Left ventricle myocardium superior (tissue), 1 donor: Measurements from ENCODE around the gene KREMEN2. TPM values are rescaled to one million over a fixed set of nuclear protein-coding genes. Genes with fewer than 3 reads are reported as not detected.
"Not testable (repeated sequence)": the region's sequence is repeated elsewhere in the genome, so short reads cannot be mapped to it uniquely, and the experiment has no call there.

Experiments used
- ATAC-seq: fragments of 200-7000 bp; cut with Tn5 transposase; one replicate; pipeline ENCODE4 v1.9.1; 2020; ENCODE audit warnings: mild to moderate bottlenecking, moderate library complexity
- DNase-seq: peaks from one replicate; pipeline ENCODE4 v3.0.0-alpha.2; 2020
- intact Hi-C: fragments of 100-400 bp; cut with micrococcal nuclease; formaldehyde crosslinking; loops from one replicate; pipeline ENCODE4 v1.11.0; 2022
- long read RNA-seq: library from polyadenylated mRNA; unstranded; transcript quantifications from one replicate; pipeline ENCODE4 v2.0.0, GENCODE V29; 2021
- total RNA-seq: library from RNA; stranded (reverse); fragmentation: NEBNext Ultra II Directional; extraction: Animal tissue kit (Norgen Biotek cat#: 25700); gene quantifications from one replicate; pipeline ENCODE4 v1.2.1, GENCODE V29; 2021
- donor health status: DM: no; HTN: yes; CAD: no; lungs with severe emphysema.

Gene KREMEN2
- total RNA-seq: not detected
- long read RNA-seq, partial matches to known transcripts: 0 of 1 reads
- long read RNA-seq, other reads (novel, unspliced or antisense): 1 of 1 reads

GRCh38 chr16:2963723-2964474 is at the start of gene KREMEN2:
TSS of gene KREMEN2 (plus strand) at chr16:2964275. CDS start at chr16:2964521, 246 bp downstream.
- intact Hi-C loops: no loop called here

GRCh38 chr16:2915196-2915929 is 48.7 kb upstream of the KREMEN2 start:
- intact Hi-C loops: loop anchor here (5.0 kb wide), 1 partner anchor 43 kb away; no protein-coding TSS in a partner anchor
- DNase-seq: no peak
- ATAC-seq: no peak

More at GRCh38 chr16:2963723-2964474, at the start of gene KREMEN2:
- DNase-seq (no peak), ATAC-seq (no peak)

- DNase-seq (no peak), ATAC-seq (peak; percentile 72)
- intact Hi-C loops: loop anchor here (5.0 kb wide), 1 partner anchor 47 kb away; no protein-coding TSS in a partner anchor
Observed at GRCh38 chr16:2919511-2920255, 44.4 kb upstream of the KREMEN2 start.

DNA sequence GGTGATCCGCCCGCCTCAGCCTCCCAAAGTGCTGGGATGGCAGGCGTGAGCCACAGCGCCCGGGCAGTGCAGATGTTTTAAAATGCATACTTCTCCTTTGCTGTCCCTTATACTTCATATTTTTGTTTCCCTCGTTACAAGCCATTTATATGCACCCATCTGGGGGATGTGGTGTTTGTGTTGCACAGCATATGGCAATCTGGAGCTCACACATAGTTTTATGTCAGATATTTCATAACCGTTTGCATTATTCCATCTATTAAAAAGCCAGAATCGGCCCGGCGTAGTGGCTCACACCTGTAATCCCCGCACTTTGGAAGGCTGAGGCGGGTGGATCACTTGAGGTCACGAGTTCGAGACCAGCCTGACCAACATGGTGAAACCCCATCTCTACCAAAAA is 40.6 kb upstream of the KREMEN2 start:
- intact Hi-C loops: no loop called here
- ATAC-seq (no peak), DNase-seq (no peak)

DNA sequence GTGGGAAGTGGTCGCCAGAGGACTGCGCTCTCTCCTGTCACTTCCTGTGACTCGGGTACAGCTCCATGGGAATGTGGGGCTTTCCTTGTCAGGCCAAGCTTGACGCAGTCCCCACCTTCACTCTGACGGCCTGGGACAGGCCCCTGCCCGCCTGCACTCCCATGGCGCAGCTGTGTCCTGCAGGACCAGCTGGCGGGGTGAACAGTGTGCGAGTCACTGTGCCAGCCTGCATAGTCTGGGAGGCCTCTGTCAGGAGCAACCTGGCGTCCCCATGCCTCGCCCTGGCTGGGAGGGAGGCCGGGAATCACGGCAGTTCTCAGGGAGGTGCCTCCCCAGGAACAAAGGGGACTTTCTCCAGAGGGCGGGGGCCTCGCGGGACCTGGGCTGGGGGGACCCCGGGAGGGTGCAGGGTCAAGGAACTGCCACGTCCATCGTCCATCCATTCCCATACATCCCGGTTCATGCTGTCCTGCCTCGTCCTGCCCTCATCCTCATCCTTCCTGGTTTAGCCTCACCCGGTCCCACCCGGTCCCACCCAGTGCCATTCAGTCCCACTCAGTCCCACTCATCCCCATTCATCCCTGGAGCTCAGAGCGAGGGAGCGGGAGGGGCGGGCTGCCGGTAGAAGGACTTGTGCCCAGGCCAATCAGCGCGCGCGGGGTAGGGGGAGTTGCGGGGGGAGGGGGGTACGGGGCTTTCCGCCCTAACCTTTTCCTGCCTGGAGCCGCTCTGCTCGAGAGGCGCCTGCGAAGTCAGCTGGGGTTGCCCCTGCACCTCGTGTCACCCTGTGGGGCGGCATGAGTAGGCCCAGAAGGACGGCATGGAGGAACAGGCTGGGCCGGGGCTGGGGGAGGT is 38.9 kb upstream of the KREMEN2 start:
- DNase-seq (no peak), ATAC-seq (no peak)
- intact Hi-C loops: no loop called here

DNA sequence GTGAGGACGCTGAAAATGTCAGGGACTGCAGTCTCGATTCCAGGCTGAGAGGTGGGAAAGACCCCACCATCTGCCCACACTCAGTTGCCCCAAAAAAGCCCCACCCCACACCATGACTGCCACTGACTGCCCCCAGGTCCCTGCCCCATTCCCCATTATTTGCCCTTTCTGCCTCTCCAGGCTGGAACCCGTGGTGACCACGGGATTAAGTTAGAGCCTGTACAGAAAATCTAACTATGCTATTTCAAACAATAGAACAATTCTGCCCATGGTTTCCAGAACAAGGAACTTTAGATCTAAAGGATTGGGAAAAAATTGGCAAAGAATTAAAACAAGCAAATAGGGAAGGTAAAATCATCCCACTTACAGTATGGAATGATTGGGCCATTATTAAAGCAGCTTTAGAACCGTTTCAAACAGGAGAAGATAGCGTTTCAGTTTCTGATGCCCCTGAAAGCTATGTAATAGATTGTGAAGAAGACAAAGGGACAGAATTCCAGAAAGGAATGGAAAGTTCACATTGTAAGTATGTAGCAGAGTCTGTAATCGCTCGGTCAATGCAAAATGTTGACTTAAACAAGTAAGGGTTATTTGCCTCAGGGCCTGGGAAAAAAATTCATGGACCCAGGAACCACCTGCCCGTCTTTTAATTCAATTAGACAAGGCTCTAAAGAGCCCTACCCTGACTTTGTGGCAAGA is 38.0 kb upstream of the KREMEN2 start:
- DNase-seq: no peak
- no peak for ATAC-seq
- intact Hi-C loops: no loop called here

DNA sequence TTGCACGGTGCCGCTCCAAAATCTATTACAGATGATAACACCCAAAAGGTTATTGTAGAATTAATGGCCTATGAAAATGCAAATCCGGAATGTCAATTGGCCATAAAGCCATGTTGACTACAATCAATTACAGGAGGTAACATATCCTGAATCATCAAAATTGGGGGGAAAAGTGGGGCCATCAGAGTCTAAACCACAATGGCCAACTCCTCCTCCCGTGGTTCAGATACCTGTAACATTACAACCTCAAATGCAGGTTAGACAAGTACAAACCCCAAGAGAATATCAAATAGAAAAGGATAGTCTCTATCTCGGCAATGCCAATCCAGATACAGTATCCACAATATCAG is 37.5 kb upstream of the KREMEN2 start:
- ATAC-seq: no peak
- no peak for DNase-seq
- intact Hi-C loops: no loop called here

GRCh38 chr16:2927010-2927646 is 36.9 kb upstream of the KREMEN2 start:
- ATAC-seq: peak; percentile 92
- intact Hi-C loops: no loop called here

DNA sequence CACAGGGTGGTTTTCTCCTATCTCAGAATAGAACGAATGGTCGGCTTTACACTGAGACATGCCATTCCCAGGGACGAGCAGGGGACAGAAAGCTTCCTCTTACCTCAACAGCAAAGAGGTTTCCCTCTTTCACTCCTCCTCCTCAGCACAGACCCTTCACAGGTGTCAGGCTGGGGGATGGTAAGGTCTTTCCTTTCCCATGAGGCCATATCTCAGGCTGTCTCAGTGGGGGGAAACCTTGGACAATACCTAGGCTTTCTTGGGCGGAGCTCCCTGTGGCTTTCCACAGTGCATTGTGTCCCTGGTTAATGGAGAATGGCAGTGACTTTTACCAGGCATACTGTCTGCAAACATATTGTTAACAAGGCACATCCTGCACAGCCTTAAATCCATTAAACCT is 35.9 kb upstream of the KREMEN2 start:
- ATAC-seq, DNase-seq, intact Hi-C loops: not testable (repeated sequence)

More at GRCh38 chr16:2927010-2927646, 36.9 kb upstream of the KREMEN2 start:
- DNase-seq: peak; percentile 91

DNA sequence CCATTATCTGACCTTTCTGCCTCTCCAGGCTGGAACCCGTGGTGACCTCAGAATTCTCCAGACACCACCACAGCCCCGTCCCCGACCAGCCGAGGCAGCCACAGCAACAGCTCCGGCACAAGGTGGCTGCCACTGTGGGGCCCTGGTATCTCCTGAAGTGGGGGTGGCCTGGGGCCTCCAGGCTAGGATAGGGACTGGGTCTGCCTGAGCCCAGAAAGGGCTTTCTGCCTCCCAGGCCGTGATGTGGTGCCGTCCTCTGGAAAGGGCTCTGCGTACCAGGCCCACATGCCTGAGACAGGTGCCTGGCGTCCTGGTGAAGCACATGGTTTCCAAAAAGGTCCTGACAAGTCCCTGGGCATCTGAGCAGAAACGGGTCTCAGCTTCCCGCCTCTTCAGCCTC is 35.3 kb upstream of the KREMEN2 start:
- intact Hi-C loops: no loop called here
- DNase-seq: no peak
- no peak for ATAC-seq

DNA sequence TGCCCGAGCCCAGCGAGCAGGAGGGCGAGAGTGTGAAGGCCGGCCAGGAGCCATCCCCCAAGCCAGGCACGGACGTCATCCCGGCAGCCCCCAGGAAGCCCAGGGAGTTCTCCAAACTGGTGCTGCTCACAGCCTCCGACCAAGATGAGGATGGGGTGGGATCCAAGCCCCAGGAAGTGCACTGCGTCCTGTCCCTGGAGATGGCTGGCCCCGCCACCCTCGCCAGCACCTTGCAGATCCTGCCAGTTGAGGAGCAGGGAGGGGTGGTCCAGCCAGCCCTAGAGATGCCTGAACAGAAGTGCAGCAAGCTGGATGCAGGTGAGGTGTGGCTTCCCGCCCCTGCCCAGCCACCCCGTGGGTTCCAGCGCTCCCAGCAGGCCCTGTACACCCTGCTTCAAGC is 34.4 kb upstream of the KREMEN2 start:
- ATAC-seq (no peak), DNase-seq (no peak)
- intact Hi-C loops: no loop called here

GRCh38 chr16:2930236-2930635 is 33.8 kb upstream of the KREMEN2 start:
- ATAC-seq (no peak), DNase-seq (no peak)
- intact Hi-C loops: no loop called here

DNA sequence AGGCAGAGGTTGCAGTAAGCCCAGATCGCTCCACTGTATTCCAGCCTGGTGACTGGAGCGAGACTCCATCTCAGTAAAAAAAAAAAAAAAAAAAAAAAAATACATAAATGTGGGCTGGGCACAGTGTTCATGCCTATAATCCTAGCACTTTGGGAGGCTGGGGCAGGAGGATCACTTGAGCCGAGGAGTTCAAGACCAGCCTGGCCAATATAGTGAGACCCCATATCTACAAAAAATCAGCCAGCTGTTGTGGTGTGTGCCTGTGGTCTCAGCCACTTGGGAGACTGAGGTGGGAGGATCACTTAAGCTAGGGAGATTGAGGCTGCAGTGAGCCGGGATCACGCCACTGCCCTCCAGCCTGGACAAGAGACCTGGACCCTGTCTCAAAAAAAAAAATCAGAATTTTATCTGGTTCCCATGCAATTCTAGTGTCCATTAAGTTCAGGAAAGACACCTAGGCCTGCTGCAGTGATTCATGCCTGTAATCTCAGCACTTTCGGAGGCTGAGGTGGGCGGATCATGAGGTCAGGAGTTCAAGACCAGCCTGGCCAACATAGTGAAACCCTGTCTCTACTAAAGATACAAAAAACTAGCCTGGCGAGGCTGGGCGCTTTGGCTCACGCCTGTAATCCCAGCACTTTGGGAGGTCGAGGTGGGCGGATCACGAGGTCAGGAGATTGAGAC is 32.7 kb upstream of the KREMEN2 start:
- ATAC-seq, intact Hi-C loops, DNase-seq: not testable (repeated sequence)

DNA sequence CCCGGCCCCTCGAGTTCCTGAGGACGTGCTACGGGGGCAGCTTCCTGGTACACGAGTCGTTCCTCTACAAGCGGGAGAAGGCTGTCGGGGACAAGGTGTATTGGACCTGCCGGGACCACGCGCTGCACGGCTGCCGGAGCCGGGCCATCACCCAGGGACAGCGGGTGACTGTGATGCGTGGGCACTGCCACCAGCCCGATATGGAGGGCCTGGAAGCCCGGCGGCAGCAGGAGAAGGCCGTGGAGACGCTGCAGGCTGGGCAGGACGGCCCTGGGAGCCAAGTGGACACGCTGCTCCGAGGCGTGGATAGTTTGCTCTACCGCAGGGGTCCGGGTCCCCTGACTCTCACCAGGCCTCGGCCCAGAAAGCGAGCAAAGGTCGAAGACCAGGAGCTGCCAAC is 30.9 kb upstream of the KREMEN2 start:
- DNase-seq: no peak
- intact Hi-C loops: no loop called here
- ATAC-seq: no peak

DNA sequence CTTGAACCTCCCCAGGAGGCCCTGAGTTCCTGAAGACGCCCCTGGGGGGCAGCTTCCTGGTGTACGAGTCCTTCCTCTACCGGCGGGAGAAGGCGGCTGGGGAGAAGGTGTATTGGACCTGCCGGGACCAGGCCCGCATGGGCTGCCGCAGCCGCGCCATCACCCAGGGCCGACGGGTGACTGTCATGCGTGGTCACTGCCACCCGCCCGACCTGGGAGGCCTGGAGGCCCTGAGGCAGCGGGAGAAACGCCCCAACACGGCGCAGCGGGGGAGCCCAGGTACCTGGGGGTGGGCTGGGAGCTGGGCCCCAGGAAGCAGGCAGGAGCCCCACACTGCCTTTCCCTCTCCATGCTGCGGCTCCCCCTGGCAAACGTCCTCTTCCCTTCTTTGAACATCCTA is 30.4 kb upstream of the KREMEN2 start:
- DNase-seq (no peak), ATAC-seq (no peak)
- intact Hi-C loops: no loop called here

DNA sequence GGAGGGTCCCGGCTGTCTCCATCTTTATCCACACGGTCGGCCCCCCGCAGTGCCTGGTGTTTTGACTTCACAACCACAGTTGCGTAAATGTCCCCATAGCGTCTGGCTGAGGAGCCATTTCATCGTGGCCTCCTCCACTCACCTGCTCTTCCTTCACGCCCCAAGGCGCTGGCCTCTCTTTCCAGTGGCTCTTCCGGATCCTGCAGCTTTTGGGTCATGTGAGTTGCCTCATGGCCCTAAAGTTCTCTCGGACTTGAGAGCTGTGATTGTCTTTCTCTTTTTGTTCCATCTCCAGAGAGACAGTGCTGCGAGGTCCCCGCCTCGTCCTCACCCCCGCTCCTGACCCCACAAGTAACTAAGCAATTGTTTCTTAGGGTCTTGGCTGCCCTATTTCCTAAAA is 29.6 kb upstream of the KREMEN2 start:
- DNase-seq (no peak), ATAC-seq (no peak)
- intact Hi-C loops: no loop called here

- DNase-seq: no peak
- no peak for ATAC-seq
- intact Hi-C loops: no loop called here
Observed at GRCh38 chr16:2936436-2937011, 27.6 kb upstream of the KREMEN2 start.
